HepG2 (cell line): Measurements from ENCODE around the gene PAPSS2. TPM values are rescaled to one million over a fixed set of nuclear protein-coding genes. Genes with fewer than 3 reads are reported as not detected.

Experiments
- ATAC-seq: fragments of 200-7000 bp; cut with Tn5 transposase; 3 replicates; pipeline ENCODE4 v1.9.1; 2020; ENCODE audit warnings: mild to moderate bottlenecking, moderate library complexity
- BruUV-seq: library from RNA; stranded (reverse); fragments of 400-500 nt; replicated peaks from 2 replicates; lab custom pipeline; 2021; lab: Mats Ljungman, UMichigan
- CTCF ChIA-PET: fragments of 300-600 bp; formaldehyde crosslinking; extraction: SDS; loops from one replicate; lab custom pipeline; 2021; ENCODE audit warnings: low total read pairs, inconsistent platforms, low intra/inter-chr PET ratio; lab: Yijun Ruan, JAX
- POLR2A ChIA-PET: fragments of 350-600 bp; sonication (Branson Sonifier 250); formaldehyde crosslinking; loops from one replicate; lab custom pipeline; 2020; ENCODE audit warnings: antibody characterized with exemption, inconsistent platforms; lab: Yijun Ruan, JAX
- DNase-seq: peaks from one replicate; pipeline ENCODE4 v3.0.0-alpha.2; 2015; ENCODE audit warnings: low spot score
- FAIRE-seq: peaks from 3 replicates; lab custom pipeline; 2011; peaks lifted over from hg19 to GRCh38; lab: Jason Lieb, UNC
- H2AFZ ChIP-seq: one replicate; pipeline ENCODE4 v1.6.1; 2011; ENCODE audit warnings: low read length, inconsistent platforms
- H3K27ac ChIP-seq: fragments of 300-600 bp; 3 replicates; pipeline ENCODE4 v1.8.0; 2011; ENCODE audit warnings: mixed run types, mild to moderate bottlenecking, mixed read lengths, low read length, inconsistent platforms; ENCODE audit not compliant: insufficient read depth; ENCODE audit errors: extremely low read length
- H3K27me3 ChIP-seq, 2 experiments: fragments of 200-600 bp in 1 of 2; 2 replicates in 1 of 2; 3 replicates in 1 of 2; pipeline versions ENCODE4 v1.6.0 to v1.8.0; 2011; ENCODE audit warnings: low read length in 2 of 2, mild to moderate bottlenecking in 2 of 2, moderate library complexity in 2 of 2, inconsistent platforms in 1 of 2; ENCODE audit not compliant: insufficient read depth in 2 of 2, control insufficient read depth in 1 of 2
- H3K36me3 ChIP-seq, 2 experiments: fragments of 200-600 bp in 1 of 2; replicated peaks in 1 of 2; 2 replicates in 1 of 2; 3 replicates in 1 of 2; pipeline versions ENCODE4 v1.5.1 to v1.8.0; 2011; ENCODE audit warnings: low read length in 2 of 2, inconsistent platforms in 1 of 2; ENCODE audit not compliant: insufficient read depth in 2 of 2, control insufficient read depth in 1 of 2
- H3K4me1 ChIP-seq: 2 replicates; pipeline ENCODE4 v1.5.1; 2012; ENCODE audit warnings: low read length, inconsistent platforms; ENCODE audit not compliant: insufficient read depth
- H3K4me2 ChIP-seq: 2 replicates; pipeline ENCODE4 v1.6.0; 2011; ENCODE audit warnings: low read depth, low read length, inconsistent platforms
- H3K4me3 ChIP-seq, 3 experiments: fragments of 200-600 bp in 1 of 3; sonication (generic), shearing (Covaris generic) in 1 of 3; replicated peaks in 1 of 3; 2 replicates each; pipeline ENCODE4 v1.5.1; 2011 to 2016; ENCODE audit warnings: low read length in 3 of 3, inconsistent platforms in 2 of 3, low read depth in 2 of 3, mild to moderate bottlenecking in 2 of 3, control low read depth in 1 of 3, mixed read lengths in 1 of 3; ENCODE audit not compliant: insufficient read depth in 1 of 3
- H3K79me2 ChIP-seq: one replicate; pipeline ENCODE4 v1.6.1; 2011; ENCODE audit warnings: low read length, inconsistent platforms; ENCODE audit not compliant: insufficient read depth
- H3K9ac ChIP-seq: 2 replicates; pipeline ENCODE4 v1.6.0; 2011; ENCODE audit warnings: mild to moderate bottlenecking, low read depth, low read length, inconsistent platforms; ENCODE audit not compliant: insufficient read depth
- H3K9me3 ChIP-seq: 2 replicates; pipeline ENCODE4 v1.5.1; 2012; ENCODE audit warnings: mild to moderate bottlenecking, low read length
- H4K20me1 ChIP-seq: 2 replicates; pipeline ENCODE4 v1.6.0; 2011; ENCODE audit warnings: inconsistent platforms, mild to moderate bottlenecking, low read length, moderate library complexity; ENCODE audit not compliant: insufficient read depth
- ATF7 ChIP-seq, 2 experiments: fragments of 450-650 bp in 1 of 2; sonication (generic) in 1 of 2; formaldehyde crosslinking in 1 of 2; IDR thresholded peaks; 2 replicates each; pipeline versions ENCODE4 v1.4.0 to v1.6.1; 2016 to 2020; ENCODE audit warnings: antibody characterized with exemption in 1 of 2, mild to moderate bottlenecking in 1 of 2, missing genetic modification reagents in 1 of 2
- HNRNPL ChIP-seq: fragments of 200-400 bp; formaldehyde crosslinking; IDR thresholded peaks from 2 replicates; pipeline ENCODE4 v1.6.1; 2017; ENCODE audit warnings: mild to moderate bottlenecking, low read depth, low read length
- KDM4B ChIP-seq: sonication (generic); formaldehyde crosslinking; IDR thresholded peaks from 2 replicates; pipeline ENCODE4 v1.4.0; 2020; ENCODE audit warnings: missing genetic modification reagents
- MIXL1 ChIP-seq: IDR thresholded peaks from 2 replicates; pipeline ENCODE4 v1.6.1; 2016
- TRIM24 ChIP-seq: sonication (generic); formaldehyde crosslinking; IDR thresholded peaks from 2 replicates; pipeline ENCODE4 v1.8.0; 2022; ENCODE audit warnings: mild to moderate bottlenecking, missing genetic modification reagents
- WGBS: methylation state at CpG from one replicate; pipeline ENCODE4 v1.1.6; 2017; ENCODE audit warnings: low lambda C conversion rate; 5-methylcytosine and 5-hydroxymethylcytosine counted together
- in situ Hi-C: cut with HindIII; loops from 2 replicates; pipeline ENCODE4 v1.10.0; 2017; ENCODE audit warnings: low pct_unique_long_range_greater_than_20kb; ENCODE audit not compliant: extremely low pct_ligation_motif_present
- intact Hi-C: fragments of 100-400 bp; cut with micrococcal nuclease; formaldehyde crosslinking; loops from one replicate; pipeline ENCODE4 v1.10.0; 2022; ENCODE audit not compliant: unreplicated experiment
- polyA plus RNA-seq, 8 experiments: library from polyadenylated mRNA; depleted of rRNA in 3 of 8; stranded (reverse) in 7 of 8; unstranded in 1 of 8; fragments of >200 nt; fragmentation: Illumina TruSeq in 4 of 8; extraction: Trizol in 4 of 8; gene quantifications; 2 replicates each; pipeline versions ENCODE4 v1.2.1 to v1.2.3, GENCODE V29; 2011 to 2016; ENCODE audit warnings: low read depth in 4 of 8, missing spikeins in 1 of 8, mixed read lengths in 1 of 8; ENCODE audit not compliant: insufficient read depth in 1 of 8
- total RNA-seq, 5 experiments: library from RNA; depleted of rRNA; stranded (reverse); fragments of >200 nt; fragmentation: Illumina TruSeq; extraction: Trizol; gene quantifications; 2 replicates each; pipeline ENCODE4 v1.2.3, GENCODE V29; 2016; ENCODE audit warnings: low read depth in 1 of 5
- TF ChIP-seq, protein P1 (sequence below): sonication (generic); formaldehyde crosslinking; conservative IDR thresholded peaks from 2 replicates; pipeline ENCODE4 v1.8.0; 2022; ENCODE audit warnings: missing genetic modification reagents

Gene PAPSS2
- total and polyA plus RNA-seq, 2 of the 13 experiments (the other 11 are each of a cell fraction or from before 2014, with no cell fraction given) = 0.11 to 0.12 TPM

DNA sequence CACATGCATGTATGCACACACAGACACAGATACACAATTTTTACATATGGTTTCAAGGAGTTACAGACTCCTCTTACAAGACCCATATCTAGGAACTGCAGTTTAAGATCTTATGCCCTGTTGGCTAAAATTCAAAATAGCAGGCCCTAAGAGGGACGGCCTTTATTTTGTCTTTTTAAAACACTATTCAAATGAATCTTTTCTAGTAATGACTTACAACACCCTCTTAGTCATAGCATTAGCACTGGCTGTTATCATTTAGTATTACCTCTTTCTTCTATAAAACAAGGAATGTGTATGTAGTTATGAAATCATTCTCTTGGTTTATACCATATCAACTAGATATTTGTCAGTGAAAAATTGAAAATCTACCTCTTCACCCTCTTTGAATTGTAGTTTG lies 15.3 kb downstream of the PAPSS2 start (continued):
- TF ChIP-seq MIXL1 (CRISPR knock-in tag) (no peak), HNRNPL (no peak), TRIM24 (CRISPR knock-in tag) (no peak)
- TF ChIP-seq, protein P1, sequence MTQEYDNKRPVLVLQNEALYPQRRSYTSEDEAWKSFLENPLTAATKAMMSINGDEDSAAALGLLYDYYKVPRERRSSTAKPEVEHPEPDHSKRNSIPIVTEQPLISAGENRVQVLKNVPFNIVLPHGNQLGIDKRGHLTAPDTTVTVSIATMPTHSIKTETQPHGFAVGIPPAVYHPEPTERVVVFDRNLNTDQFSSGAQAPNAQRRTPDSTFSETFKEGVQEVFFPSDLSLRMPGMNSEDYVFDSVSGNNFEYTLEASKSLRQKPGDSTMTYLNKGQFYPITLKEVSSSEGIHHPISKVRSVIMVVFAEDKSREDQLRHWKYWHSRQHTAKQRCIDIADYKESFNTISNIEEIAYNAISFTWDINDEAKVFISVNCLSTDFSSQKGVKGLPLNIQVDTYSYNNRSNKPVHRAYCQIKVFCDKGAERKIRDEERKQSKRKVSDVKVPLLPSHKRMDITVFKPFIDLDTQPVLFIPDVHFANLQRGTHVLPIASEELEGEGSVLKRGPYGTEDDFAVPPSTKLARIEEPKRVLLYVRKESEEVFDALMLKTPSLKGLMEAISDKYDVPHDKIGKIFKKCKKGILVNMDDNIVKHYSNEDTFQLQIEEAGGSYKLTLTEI (CRISPR knock-in tag) = no peak

DNA sequence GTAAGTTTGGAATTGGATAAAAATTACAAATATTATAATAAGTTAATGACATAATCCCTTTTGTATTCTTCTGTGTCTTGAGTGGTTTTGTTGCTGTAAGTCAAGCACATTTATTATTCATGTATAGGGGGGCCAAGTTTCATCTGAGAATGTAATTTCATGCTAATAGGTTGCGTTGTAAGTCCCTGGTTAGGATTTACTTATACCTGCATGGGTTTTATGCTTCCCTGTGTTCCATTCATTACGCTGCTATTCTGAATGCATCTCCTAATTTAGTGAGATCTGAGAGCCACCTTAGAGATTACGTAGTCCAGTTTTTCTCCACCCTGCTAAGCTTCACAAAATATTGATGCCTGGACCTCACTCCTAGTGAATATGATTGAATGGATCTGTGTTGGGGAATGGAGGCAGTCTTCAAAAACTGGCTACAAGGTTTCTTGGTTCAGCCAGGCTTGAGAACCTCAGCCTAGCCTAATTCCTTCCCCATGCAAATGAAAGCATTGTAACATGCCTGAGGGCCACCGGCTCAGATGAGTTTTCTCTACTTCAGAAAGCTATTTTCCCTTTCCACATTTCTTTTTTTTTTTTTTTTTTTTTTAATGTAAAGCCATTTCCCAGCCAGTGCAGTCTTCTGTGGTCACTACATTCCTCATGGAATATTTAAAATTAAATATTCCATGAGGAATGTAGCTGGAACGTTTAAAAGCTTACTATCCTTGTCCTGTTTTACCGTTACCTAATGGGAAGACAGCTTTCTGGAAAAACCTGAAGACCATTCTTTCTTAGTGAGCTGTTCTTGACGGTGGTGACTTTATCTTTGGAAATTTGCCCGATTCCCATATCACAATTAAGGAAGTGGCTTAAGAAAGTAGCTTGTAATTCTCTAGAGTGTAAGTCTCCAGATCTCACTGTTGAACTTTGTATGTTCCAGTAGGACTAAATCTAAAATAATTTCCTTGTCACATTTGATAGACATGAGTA lies 16.0 kb downstream of the PAPSS2 start:
- Histone ChIP-seq H2AFZ (no peak overlapping the region), H3K9ac (no peak overlapping the region), H3K9me3 (no peaks in the 10 kb centered on the region), H3K4me1 (no peaks in the 10 kb centered on the region), H3K4me2 (no peak overlapping the region), H3K27me3 (peaks cover 0 to under 1% of the 10 kb centered on the region in 2 experiments; a peak in 1 of 5 replicates), H3K27ac (no peak overlapping the region), H3K36me3 (no peaks in the 10 kb centered on the region), H4K20me1 (no peaks in the 10 kb centered on the region)
- ATAC-seq (no peak), DNase-seq (no peak)
- in situ Hi-C loops (no loop called here), intact Hi-C loops (no loop called here)
- ChIA-PET CTCF (no interaction called here), POLR2A (no interaction called here)
- 51% methylated on average over 8 of the region's 8 CpGs for WGBS
- BruUV-seq = no TSS peak
- TF ChIP-seq KDM4B (CRISPR knock-in tag) (no peak), ATF7 (IDR thresholded peaks at IDR 0.05) (peak; percentile 14; the same call in 1 of the 2 replicates), ATF7 (CRISPR knock-in tag; IDR thresholded peaks at IDR 0.05) (no peak)
- TF ChIP-seq, all 625 proteins: peak for 1
- no peak overlapping the region for H3K4me3 ChIP-seq
- FAIRE-seq = no peak
- no peaks in the 10 kb centered on the region for H3K79me2 ChIP-seq
